HuH-7 (cell line): Measurements from ENCODE around the gene DDAH1.

Experiments
- DNase-seq: peaks from one replicate; pipeline ENCODE4 v3.0.0; 2011; ENCODE audit warnings: low spot score

Gene DDAH1

GRCh38 chr1:85303440-85304162, 161.4 kb downstream of the DDAH1 start:
- no peak for DNase-seq

- DNase-seq = no peak
Measured at GRCh38 chr1:85300140-85300539, 164.8 kb downstream of the DDAH1 start.

- no peak for DNase-seq
Measured at GRCh38 chr1:85297855-85298629, 166.9 kb downstream of the DDAH1 start.

GRCh38 chr1:85297538-85297854, 167.5 kb downstream of the DDAH1 start:
- no peak for DNase-seq

- DNase-seq = no peak
Measured at GRCh38 chr1:85296980-85297379, 168.0 kb downstream of the DDAH1 start.

- DNase-seq = no peak
Measured at GRCh38 chr1:85295654-85296053, 169.3 kb downstream of the DDAH1 start.

DNA sequence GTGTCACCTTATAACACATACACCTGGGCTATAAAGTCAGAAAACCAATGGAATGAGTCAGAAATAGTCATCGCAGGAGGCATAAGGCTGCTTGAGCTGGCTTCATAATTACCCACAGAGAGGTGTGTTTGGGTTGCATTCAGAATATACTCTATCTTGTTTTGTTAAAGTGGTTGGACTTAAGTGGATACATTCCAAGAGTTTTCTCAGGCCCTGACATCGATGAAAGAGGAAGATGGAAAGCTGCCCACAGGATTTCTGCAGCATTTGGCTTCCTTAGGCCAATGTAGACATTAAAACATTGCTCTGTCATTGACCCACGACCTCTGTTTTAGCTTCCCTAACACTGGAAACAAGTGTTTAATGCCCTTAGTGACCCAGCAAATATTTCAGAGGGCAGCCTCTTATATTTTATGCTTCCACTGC, 169.9 kb downstream of the DDAH1 start:
- no peak for DNase-seq

DNA sequence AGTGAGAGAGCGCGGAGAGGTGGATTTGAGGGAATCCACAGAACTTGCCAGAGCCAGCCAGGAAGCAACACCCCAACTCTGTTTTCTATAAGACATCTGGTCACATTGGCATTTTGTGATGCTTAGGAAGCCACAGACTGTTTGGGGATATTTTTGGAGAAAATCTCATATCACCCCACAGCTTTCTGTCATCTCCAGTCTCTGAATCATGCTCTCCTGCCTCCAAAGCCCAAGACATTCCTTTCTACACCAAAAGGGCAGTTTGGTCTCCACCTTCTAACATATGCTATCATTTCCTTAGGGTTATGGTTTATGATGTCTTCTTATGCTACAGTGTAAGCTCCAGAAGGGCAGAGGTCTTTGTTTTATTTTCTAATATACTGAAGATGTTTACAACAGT, 174.1 kb downstream of the DDAH1 start:
- DNase-seq = no peak

- DNase-seq = no peak
Measured at GRCh38 chr1:85289848-85290335, 175.1 kb downstream of the DDAH1 start.

DNA sequence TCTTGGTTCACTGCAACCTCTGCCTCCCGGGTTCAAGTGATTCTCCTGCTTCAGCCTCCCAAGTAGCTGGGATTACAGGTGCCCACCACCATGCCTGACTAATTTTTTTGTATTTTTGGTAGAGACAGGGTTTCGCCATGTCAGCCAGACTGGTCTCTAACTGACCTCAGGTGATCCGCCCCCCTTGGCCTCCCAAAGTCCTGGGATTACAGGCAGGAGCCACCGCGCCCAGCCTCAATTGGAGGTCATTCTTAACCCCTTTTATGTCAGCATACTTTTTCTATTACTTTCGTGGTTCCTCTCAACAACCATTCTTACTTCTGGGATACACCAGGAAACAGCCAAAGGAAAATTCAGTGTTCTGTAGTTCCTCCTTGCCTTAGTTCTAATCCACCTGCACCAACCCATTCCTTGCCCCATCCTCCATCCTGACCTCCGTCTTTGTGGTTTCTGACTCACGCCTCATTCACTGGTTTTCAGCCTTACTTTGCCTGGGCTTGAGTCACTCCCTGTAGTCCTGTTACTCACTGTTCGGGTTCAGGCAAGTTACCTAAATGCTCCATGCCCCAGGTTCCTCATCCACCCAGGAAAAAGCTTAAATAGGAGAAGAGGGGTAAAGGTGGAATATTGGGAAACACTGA, 175.6 kb downstream of the DDAH1 start:
- DNase-seq = no peak

GRCh38 chr1:85284202-85284601, 180.8 kb downstream of the DDAH1 start:
- no peak for DNase-seq

DNA sequence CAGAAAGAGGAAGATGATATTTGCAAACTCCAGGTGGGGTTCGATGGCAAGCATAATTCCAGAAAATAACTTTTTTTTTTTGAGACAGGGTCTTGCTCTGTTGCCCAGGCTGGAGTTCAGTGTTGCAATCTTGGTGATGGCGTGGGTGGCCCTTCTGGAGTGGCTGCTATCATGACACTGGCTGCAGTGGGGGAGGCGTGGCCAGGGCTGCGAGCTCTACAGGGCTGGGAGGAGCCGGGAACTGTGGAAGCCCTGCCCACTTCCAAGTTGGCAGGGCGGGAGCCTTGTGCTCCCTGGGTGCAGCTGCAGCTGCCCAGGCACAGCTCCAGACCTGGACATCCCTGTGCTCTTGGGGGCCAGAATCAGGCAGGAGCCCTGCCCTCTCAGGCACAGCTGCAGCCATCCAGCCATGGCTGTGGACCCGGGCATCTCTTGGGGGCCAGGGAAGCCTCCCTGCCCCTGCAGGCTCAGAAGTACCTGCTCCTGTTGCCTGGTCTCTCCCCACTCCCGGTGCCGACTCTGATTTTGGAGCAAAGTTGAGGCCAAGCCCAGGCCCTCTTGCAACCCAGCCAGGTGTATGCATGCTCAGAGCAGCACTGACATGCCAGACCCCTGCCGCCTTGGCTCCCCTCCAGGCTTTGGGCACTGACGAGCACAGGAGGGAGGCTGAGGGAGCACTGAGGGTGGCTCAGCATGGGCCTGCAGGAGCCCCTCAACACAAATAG, 181.3 kb downstream of the DDAH1 start:
- DNase-seq = no peak

- peak; percentile 44 for DNase-seq
Measured at GRCh38 chr1:85282424-85282823, 182.5 kb downstream of the DDAH1 start.

GRCh38 chr1:85280636-85281035, 184.3 kb downstream of the DDAH1 start:
- no peak for DNase-seq

DNA sequence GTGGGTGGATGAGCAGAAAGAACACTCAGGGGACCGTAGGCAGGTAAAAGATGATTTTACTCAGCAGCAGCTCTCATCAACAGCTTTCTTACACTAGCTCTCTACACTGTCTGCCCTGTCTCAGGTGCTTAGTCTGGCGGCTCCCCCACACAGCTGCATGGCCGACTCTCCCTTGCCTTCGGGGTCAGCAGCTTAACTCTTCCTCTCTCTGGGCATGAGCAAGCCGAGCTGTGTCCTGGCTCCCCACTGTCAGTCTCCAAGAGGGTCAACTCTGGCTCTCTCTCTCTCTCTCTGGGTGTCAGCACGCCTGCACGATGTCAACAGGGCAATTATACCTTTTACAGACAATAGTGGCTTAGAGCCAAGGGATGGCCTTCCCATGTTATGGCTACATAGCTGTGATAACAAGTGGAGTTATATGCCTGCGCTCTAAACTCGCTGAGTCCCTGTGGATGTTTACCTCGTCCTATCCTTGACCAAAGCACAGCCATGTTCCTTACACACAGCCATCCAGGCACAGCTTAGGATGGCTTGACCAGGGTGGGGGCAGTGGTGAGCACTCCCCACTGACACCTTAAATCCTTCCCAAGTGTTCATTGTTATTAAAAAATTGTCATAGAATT, 185.4 kb downstream of the DDAH1 start:
- no peak for DNase-seq

DNA sequence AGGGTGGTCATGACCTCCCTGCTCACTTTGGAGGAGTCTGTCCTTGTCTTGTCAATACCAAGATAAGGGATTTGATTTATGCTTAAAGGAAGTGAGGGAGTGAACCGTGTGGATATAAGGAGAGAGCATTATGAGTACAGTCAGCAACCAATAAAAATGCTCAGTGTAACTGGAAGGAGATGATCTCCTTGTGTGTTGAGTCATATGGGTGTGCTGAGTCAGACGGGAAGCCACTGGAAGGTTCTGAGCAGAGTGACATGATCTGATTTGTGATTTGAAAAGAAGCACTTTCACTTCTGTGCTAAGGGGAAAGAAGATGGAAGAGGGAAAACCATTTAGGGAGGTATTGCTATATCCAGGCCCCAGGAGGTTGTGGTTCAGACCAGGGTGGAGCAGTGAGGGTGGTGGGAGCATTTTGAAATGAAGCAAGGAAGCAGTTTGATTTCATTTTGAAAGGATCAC, 186.1 kb downstream of the DDAH1 start:
- DNase-seq = no peak

DNA sequence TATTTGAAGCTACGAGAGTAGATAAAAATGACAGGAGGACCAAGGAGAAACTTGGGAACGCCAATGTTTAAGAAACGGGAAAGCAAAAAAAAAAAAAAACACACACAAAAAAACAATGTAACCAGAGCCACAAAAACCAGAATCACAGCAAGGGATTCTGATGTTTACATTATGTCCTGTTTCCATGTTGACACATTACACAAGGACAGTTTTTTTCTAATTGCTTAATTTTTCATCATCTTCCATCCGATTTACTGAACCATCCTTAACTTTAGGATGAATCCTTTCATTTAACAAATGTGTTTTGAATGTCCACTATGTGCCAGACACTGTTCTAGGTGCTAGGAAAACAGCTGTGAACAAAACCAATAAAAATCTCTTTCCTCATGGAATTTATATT, 187.2 kb downstream of the DDAH1 start:
- no peak for DNase-seq

- no peak for DNase-seq
Measured at GRCh38 chr1:85276978-85277639, 187.8 kb downstream of the DDAH1 start.

DNA sequence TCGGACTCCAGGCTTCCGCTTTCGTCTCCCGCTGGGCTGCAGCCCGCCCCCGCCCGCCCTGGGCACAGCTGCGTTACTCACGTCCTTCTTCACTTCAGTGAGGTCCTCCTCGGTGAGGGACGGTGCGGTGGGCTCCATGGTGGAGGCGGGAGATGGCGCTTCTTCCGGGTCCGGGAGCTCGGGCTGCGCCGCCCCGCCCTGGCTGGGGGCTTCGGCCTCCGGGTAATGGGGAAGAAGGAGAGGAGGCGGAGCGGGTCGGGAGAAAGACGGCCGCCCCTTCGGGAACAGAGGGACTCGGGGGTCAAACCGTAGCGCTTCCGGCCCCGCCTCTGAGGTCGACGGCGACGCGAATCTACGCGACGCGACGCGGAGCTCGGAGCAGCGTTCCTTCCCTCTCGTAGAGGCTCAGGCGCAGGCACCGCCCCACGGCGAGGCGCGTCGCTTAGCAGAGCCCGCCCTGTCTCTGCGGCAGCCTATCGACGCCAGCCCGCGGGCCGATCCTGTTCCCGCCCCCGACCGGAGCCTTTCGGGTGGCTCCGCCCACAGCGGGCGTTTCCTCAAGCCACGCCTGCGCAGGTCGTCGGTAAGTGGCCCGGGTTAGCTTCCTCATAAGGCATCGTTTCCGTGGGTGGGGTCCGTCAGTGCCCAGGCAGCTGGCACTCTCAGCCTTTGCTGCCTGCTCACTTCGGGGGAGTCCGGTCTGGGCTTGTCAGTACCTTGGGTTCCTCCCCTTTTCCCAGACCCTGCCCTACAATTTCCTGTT, 188.6 kb downstream of the DDAH1 start, which contains the start of gene BCL10:
BCL10 (minus strand) TSS at position 418 of the 763 bp plus-strand sequence; CDS start at position 138, 280 bp downstream.
- DNase-seq = peak; percentile 90

- DNase-seq = no peak
Measured at GRCh38 chr1:85275701-85276214, 189.2 kb downstream of the DDAH1 start.
